Uterus (tissue), 4 donors: ENCODE measurements around the gene CAMSAP2. TPM values are rescaled to one million over a fixed set of nuclear protein-coding genes. Genes with fewer than 3 reads are reported as not detected.

Source experiments
- DNase-seq, 2 donors: peaks; one replicate each; pipeline ENCODE4 v3.0.0-alpha.2; 2019 to 2020
- H3K27ac ChIP-seq, 2 donors: fragments of 200-600 bp; sonication (generic); 1 replicate in 1 of 2; 2 replicates in 1 of 2; pipeline ENCODE4 v1.5.1; 2016 to 2018
- H3K27me3 ChIP-seq, 2 donors: fragments of 200-600 bp; sonication (generic); one replicate each; pipeline ENCODE4 v1.5.1; 2018 to 2019; ENCODE audit warnings: control low read depth in 1 of 2
- H3K36me3 ChIP-seq, 2 donors: fragments of 200-600 bp; sonication (generic); one replicate each; pipeline ENCODE4 v1.5.1; 2019; ENCODE audit warnings: control low read depth in 1 of 2
- H3K4me1 ChIP-seq, 2 donors: fragments of 200-600 bp; sonication (generic); one replicate each; pipeline ENCODE4 v1.5.1; 2018 to 2019; ENCODE audit warnings: control low read depth in 1 of 2
- H3K4me3 ChIP-seq, 2 donors: fragments of 200-600 bp; sonication (generic); 1 replicate in 1 of 2; 2 replicates in 1 of 2; pipeline ENCODE4 v1.5.1; 2018 to 2019; ENCODE audit warnings: mild to moderate bottlenecking in 1 of 2
- H3K9me3 ChIP-seq, 2 donors: fragments of 200-600 bp; sonication (generic); one replicate each; pipeline ENCODE4 v1.5.1; 2019; ENCODE audit warnings: control low read depth in 1 of 2
- POLR2A ChIP-seq, 2 donors: fragments of 450-650 bp; IDR thresholded peaks; one replicate each; pipeline ENCODE4 v1.6.1; 2016; ENCODE audit warnings: antibody characterized with exemption in 2 of 2, mild to moderate bottlenecking in 1 of 2, moderate library complexity in 1 of 2
- intact Hi-C: fragments of 100-400 bp; cut with DNase I; formaldehyde crosslinking; loops from one replicate; pipeline ENCODE4 v1.15.1; 2023; ENCODE audit warnings: low total_unique reads
- total RNA-seq, 4 donors: library from RNA; depleted of rRNA in 3 of 4; stranded (reverse); fragments of >200 nt in 3 of 4; gene quantifications; one replicate each; pipeline versions ENCODE4 v1.1.0 to v1.2.4, GENCODE V29; 2014 to 2023
- TF ChIP-seq, protein P1 (sequence below), 4 experiments: fragments of 200-600 bp in 2 of 4; fragments of 450-650 bp in 2 of 4; sonication (generic) in 2 of 4; IDR thresholded peaks; one replicate each; pipeline ENCODE4 v1.5.1; 2016 to 2019; ENCODE audit warnings: antibody characterized with exemption in 4 of 4, mild to moderate bottlenecking in 2 of 4, moderate library complexity in 1 of 4
- donor health status: DM: yes; HTN: yes; CAD: no.

CAMSAP2 gene
- total RNA-seq, 4 donors from 2014 or later = 31.0 to 64.8 (median 47.7) TPM

DNA sequence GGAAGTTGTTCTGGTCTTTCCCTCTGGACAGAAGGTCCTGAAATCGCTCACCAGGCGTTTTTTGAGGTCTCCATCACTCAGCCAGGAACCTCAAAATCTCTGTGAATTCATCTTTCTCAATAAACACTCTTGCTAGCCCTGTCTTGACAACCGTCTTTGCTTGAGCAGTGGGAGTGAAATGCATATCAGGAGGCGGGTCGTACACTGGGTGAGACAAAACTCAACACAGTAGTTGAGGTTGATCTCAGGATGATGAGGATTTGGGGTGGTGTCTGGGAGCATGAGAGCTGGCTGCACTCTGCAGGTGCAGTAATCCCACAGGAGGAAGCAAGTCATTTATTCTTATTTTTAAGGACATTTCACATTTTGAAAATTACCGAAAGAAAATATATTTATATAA is 136.0 kb downstream of the CAMSAP2 start:
- no peaks in the 10 kb centered on the region for H3K36me3 ChIP-seq
- H3K4me1 ChIP-seq = peaks cover 0 to 10% of the 10 kb centered on the region in 2 donors
- DNase-seq = no peak
- H3K4me3 ChIP-seq = no peak overlapping the region
- H3K27ac ChIP-seq = no peak overlapping the region
- peaks cover 5 to 21% of the 10 kb centered on the region in 2 donors for H3K27me3 ChIP-seq
- H3K9me3 ChIP-seq = no peaks in the 10 kb centered on the region
- TF ChIP-seq, protein P1, sequence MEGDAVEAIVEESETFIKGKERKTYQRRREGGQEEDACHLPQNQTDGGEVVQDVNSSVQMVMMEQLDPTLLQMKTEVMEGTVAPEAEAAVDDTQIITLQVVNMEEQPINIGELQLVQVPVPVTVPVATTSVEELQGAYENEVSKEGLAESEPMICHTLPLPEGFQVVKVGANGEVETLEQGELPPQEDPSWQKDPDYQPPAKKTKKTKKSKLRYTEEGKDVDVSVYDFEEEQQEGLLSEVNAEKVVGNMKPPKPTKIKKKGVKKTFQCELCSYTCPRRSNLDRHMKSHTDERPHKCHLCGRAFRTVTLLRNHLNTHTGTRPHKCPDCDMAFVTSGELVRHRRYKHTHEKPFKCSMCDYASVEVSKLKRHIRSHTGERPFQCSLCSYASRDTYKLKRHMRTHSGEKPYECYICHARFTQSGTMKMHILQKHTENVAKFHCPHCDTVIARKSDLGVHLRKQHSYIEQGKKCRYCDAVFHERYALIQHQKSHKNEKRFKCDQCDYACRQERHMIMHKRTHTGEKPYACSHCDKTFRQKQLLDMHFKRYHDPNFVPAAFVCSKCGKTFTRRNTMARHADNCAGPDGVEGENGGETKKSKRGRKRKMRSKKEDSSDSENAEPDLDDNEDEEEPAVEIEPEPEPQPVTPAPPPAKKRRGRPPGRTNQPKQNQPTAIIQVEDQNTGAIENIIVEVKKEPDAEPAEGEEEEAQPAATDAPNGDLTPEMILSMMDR (IDR thresholded peaks at IDR 0.05) = no peak
- TF ChIP-seq POLR2A (IDR thresholded peaks at IDR 0.05) = no peak
- intact Hi-C loops = no loop called here

DNA sequence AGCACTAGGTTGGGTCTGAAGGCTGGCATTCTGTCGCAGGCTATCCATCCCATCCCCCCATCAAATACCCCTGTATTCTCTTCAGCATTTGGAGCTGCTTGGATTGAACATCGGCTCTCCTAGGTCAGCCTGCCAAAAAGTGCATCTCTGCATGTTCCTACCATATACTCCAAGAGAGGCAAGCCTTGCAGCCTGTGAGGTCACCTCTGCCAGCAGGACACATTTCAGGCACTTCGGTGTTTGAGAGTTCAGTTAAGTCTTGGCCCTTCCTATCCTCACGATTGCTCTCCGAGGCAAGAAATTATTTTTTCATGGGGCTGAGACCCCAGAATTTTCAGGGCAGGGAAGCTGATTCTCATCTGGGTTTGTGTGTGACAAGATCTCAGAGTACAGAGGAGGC is 136.7 kb downstream of the CAMSAP2 start:
- peaks cover 0 to 10% of the 10 kb centered on the region in 2 donors for H3K4me1 ChIP-seq
- no peak for TF ChIP-seq POLR2A (IDR thresholded peaks at IDR 0.05)
- TF ChIP-seq, protein P1 (IDR thresholded peaks at IDR 0.05) = no peak
- no peak overlapping the region for H3K4me3 ChIP-seq
- H3K27me3 ChIP-seq = peaks cover 5 to 18% of the 10 kb centered on the region in 2 donors
- no peak for DNase-seq
- intact Hi-C loops = no loop called here
- no peak overlapping the region for H3K27ac ChIP-seq
- H3K36me3 ChIP-seq = no peaks in the 10 kb centered on the region
- H3K9me3 ChIP-seq = no peaks in the 10 kb centered on the region

DNA sequence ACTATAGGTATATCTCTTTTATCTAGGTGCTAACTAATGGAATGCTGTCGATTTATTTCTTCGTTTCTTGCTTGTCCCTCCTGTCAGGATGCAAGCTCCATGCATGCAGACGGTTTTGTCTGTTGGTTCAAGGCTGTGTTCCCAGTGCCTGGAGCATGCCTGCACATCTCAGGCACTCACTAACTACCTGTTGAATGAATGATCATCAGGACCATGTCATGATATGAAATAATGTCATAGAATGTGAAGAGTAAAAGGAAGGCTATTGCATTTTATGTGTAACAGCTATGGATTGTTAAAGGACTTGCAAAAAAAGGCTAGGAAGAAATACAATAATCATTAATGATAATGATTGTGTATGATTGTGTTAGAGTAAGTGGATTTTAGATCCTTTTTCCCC is 138.3 kb downstream of the CAMSAP2 start:
- peaks cover 0 to 10% of the 10 kb centered on the region in 2 donors for H3K4me1 ChIP-seq
- no peaks in the 10 kb centered on the region for H3K9me3 ChIP-seq
- H3K27me3 ChIP-seq = peaks cover 5 to 8% of the 10 kb centered on the region in 2 donors
- no peak overlapping the region for H3K4me3 ChIP-seq
- H3K27ac ChIP-seq = no peak overlapping the region
- no peaks in the 10 kb centered on the region for H3K36me3 ChIP-seq
- TF ChIP-seq, protein P1 (IDR thresholded peaks at IDR 0.05) = no peak
- TF ChIP-seq POLR2A (IDR thresholded peaks at IDR 0.05) = no peak
- DNase-seq = no peak
- intact Hi-C loops = no loop called here

DNA sequence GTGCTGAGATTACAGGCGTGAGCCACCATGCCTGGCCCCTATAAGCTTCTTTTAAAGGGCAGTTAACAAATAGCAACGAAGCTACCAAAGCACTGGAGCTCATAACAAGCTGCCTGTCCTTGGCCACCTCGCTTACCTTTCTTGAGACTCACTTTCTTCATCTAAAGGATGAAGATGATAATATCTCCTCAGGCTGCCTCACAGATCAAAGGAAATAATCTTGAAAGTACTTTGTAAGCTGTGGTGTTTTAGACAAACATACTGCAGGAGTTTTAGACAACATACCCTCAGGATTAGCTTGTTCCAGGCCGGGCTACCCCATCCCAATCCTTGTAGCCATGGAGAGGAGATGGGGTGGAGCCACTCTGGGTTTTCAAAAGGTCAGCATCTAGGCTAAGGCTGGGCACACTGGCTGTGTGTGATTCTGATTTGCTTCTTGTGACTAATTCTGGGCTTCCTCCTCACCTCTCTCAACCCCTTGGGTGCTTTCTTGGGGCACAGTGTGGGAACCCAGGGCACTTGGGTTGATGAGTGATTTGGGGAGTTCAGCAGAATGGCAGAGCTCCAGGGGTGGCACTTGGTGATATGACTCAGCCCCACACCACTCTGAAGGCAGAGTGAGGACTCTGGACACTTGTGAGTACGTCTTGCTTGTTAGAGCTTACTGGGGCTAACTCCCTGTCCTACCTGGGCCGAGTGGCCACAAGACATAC is 139.3 kb downstream of the CAMSAP2 start:
- Histone ChIP-seq H3K36me3 (no peaks in the 10 kb centered on the region), H3K4me1 (peaks cover 0 to 6% of the 10 kb centered on the region in 2 donors), H3K27ac (no peak overlapping the region), H3K9me3 (no peaks in the 10 kb centered on the region), H3K4me3 (no peak overlapping the region), H3K27me3 (peaks cover 0 to 4% of the 10 kb centered on the region in 2 donors)
- no peak for DNase-seq
- TF ChIP-seq POLR2A (IDR thresholded peaks at IDR 0.05) = no peak
- TF ChIP-seq, protein P1 (IDR thresholded peaks at IDR 0.05) = no peak
- intact Hi-C loops = no loop called here

DNA sequence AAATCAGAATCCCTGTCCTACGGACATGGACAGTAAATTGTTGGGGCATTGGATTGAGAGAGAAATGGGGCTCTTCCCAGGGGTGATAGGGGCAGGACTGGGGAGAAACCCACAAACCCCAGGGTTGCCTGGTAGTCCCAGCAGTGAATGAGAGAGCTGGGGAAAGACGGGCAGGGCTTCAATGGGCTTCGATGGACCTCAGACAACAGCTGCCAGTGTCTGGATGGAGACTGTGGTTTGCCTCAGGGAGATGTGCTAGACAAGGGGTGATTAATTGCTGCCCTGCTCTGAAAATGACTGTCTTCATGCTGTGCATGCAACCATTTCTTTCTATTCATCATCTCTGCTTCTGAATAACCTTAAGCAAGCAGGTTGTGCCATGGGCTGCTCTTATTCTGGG is 141.5 kb downstream of the CAMSAP2 start:
- intact Hi-C loops = no loop called here
- H3K36me3 ChIP-seq = no peaks in the 10 kb centered on the region
- H3K4me3 ChIP-seq = no peak overlapping the region
- TF ChIP-seq, protein P1 (IDR thresholded peaks at IDR 0.05) = no peak
- no peak for TF ChIP-seq POLR2A (IDR thresholded peaks at IDR 0.05)
- no peaks in the 10 kb centered on the region for H3K27me3 ChIP-seq
- H3K9me3 ChIP-seq = no peaks in the 10 kb centered on the region
- no peak for DNase-seq
- H3K27ac ChIP-seq = no peak overlapping the region
- H3K4me1 ChIP-seq = no peaks in the 10 kb centered on the region
